NOMO-1 treated with DMSO at 0.1 percent for 48 hours (cell line): ENCODE data around the gene LRRC61.

Source experiments
- DNase-seq: peaks from one replicate; lab custom pipeline; 2025; ENCODE audit not compliant: unreplicated experiment; lab: John Stamatoyannopoulos, UW

LRRC61 gene

DNA sequence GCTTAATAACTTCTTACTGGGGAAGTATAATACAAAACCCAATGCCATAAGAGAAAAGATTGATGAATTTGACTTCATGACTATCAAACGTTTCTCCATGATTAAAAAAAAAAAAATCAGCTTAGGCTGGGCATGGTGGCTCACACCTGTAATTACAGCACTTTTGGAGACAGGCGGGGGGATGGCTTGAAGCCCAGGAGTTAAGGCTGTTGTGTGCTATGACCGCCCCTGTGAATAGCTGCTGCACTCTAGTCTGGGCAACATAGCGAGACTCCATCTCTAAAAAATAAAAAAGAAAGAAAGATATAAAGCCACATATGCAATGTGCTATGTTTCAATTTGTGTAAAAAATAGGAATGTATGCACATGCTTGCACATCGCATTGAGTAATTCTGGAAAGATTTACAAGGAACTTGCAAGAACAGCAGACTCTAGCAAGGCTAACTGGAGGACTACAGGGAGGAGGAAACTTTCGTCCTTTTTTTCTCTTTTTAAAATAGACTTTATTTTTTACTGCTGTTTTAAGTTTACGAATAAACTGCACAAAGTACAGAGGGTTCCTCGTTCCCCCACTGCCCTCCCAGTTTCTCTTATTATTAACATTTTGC lies 28.5 kb downstream of the LRRC61 start:
- DNase-seq, result no peak

GRCh38 chr7:150355666-150356059 lies 32.5 kb downstream of the LRRC61 start:
- no peak for DNase-seq

DNA sequence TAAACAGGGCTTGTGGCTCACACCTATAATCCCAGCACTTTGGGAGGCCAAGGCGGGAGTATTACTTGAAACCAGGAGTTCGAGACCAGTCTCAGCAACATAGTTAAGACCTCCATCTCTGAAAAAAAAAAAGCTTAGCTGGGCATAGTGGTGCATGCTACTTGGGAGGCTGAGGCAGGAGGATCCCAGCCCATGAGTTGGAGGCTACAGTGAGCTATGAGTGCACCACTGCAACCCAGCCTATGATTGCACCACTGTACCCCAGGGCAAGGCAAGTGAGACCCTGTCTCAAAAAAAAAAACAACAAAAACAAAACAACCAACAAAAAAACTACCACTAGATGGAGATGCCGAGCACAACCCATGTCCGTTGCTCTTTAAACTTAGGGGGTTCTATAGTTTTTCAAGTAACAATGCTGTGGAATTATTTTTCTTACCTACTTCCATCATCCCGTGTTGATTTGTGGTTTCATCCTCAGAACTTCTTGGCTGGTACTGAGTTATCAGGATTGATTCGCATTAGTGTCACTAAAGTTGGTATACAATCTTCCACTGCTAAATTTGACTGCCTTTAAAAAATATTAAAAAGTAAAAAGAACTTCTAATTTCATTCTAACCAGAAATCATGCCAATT lies 33.2 kb downstream of the LRRC61 start:
- no peak for DNase-seq

- DNase-seq, result no peak
These were observed 34.1 kb downstream of the LRRC61 start for GRCh38 chr7:150357270-150357669.

- DNase-seq, result no peak
These were observed 34.7 kb downstream of the LRRC61 start for GRCh38 chr7:150357771-150358427.

- DNase-seq, result no peak
These were observed 35.3 kb downstream of the LRRC61 start for GRCh38 chr7:150358433-150358832.

DNA sequence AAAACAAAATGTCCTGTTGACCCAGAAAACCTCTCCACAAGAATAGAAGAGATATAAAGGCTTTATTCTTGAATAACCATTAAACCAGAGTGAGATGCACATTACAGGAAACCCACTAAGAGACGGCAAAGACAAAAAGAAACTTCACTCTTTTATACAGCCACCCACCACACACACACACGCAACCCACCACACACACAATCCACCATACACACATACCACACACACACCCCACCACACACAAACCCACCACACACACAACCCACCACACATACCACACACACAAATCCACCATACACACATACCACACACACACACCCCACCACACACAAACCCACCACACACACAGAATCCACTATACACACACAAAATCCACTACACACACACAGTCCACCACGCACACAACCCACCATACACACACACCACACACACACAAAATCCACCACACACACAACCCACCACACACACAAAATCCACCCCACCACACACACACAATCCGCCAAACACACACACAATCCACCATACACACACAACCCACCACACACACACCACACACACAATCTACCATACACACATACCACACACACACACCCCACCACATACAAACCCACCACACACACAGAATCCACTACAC lies 36.0 kb downstream of the LRRC61 start:
- no peak for DNase-seq

DNA sequence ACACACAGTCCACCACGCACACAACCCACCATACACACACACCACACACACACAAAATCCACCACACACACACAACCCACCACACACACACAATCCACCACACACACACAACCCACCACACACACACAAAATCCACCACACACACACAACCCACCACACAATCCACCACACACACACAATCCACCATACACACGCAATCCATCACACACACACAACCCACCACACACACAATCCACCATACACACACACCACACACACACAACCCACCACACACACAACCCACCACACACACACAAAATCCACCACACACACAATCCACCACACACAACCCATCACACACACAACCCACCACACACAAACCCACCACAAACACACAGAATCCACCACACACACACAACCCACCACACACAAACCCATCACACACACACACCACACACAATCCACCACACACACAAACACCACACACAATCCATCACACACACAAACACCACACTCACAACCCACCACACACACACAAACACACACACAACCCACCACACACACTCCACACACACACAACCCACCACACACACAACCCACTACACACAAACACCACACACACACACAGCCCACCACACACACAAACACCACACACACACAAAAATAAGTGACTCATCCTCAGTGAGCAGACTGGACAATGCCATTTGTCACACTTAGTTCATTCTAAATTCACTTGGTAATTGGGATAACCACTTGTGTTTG lies 36.6 kb downstream of the LRRC61 start:
- DNase-seq, result no peak

DNA sequence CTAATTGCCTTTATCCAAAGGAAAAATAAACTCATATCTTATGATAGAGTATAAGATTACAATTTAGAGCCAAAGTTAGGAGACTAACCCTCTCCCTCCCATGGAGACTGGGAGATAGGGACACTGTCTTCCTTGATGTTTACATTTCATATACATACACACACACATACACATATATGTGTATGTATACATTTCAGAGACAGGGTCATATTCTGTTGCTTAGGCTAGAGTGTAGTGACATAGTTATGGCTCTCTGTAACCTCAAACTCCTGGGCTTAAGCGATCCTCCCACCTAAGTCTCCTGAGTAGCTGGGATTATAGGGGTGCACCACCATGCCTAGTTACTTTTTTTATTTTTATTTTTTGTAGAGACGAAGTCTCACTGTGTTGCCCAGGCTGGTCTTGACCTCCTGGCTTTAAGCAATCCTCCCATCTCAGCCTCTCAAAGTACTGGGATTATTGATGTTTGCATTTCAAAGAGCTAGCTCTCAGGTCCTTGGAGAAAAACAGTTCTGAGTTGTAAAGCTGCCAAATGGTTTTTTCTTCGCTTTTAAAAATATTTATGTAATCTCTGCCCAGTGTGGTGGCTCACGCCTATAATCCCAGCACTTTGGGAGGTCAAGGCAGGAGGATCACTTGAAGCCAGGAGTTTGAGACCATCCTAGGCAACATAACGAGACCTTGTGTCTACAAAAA lies 37.4 kb downstream of the LRRC61 start:
- DNase-seq, result no peak

DNA sequence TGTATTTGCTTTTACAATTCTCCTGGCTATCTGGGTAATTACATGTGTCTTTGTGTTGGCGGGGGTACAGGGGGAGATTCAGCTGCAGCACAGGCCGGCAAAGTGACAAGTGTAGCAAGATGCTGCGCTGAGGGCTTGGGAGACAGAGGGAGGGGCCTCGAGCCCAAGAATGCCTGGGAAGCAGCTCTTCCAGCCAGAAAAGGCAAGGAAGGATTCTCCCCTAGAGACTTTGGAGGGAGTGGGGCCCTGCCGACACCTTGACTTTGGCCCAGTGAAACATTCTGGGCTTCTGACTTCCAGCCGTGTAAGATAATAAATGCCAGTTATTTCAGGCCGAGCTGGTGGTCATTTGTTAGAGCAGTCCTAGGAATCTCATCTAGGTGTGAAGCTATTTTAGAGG lies 38.2 kb downstream of the LRRC61 start:
- DNase-seq, result no peak

- DNase-seq, result no peak
These were observed 38.9 kb downstream of the LRRC61 start for GRCh38 chr7:150361807-150362621.

GRCh38 chr7:150363370-150363769 lies 40.2 kb downstream of the LRRC61 start:
- no peak for DNase-seq

GRCh38 chr7:150363872-150364271 lies 40.7 kb downstream of the LRRC61 start:
- DNase-seq, result peak; percentile 62

GRCh38 chr7:150365194-150365593 lies 42.0 kb downstream of the LRRC61 start:
- DNase-seq, result no peak

DNA sequence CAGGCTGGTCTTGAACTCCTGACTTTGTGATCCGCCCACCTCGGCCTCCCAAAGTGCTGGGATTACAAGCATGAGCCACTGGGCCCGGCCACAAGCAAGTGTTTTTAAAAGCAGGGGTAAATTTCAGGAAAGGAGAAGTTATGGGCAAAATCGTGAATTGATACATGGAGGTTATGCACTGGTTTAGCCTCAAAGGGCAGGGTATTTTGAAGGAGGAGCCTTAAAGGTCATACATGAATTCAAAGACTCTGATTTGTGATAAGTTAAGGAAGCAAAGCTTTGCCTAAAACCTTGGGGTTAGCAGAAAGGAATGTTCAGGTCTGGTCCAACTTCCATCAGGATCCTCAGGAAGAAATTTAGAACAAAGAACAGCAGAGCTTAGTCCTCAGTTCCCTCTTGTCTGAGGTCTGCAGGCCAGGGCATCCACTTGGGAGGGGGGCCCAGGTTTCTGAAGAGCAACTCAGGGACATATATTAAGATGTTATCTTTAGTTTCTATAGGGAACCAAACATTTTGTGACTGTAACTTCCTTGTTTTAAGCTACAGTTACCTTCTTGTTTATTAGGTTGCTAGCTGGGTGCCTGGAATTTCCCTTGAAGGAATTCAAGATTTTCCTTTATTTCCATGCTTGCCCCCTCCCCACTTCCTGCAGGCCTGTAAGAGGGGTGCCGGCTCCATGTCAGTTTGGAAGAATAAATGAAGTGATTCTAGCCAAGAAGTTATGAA lies 42.7 kb downstream of the LRRC61 start:
- peak; percentile 74 for DNase-seq

GRCh38 chr7:150367677-150368095 lies 44.5 kb downstream of the LRRC61 start:
- no peak for DNase-seq

DNA sequence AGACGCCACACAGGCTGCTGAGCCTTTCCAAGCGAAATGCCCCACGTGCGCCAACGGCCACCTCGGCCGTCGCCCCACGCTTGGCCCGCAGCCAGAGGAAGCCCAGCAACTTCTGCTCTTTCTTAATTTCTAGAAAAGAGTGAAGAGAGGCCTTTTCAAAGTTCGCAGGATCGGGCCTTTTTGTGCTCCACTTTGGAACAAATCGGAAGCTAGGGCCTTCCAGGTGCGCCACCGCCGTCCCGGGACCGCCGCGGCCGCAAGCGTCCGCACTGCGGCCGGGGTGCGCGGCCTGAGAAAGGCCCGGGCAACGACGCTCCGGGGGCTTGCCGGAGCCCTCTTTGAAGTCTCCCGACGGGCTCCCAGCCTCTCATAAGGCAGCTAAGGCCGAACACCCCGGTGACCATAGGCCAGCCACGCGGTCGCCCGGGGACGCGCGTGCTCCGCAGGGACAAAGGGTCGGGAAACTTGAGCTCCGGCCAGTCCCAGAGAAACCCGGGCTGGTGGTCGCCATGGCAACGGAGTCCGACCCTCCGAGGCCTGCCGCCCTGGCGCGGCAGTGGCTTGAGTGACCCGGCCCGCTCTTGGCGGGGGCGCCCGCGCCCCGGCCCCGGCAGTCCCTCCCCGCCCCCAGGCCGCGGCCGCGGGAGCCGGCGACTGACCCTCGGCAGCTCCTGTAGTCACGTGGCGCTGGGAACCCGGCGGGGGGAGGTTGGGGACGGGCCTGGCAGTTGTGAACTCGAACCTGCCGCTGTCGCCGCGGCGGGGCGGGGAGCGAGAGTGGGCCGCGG lies 45.1 kb downstream of the LRRC61 start, which contains the start of gene REPIN1:
Gene REPIN1, plus strand, starts transcription at position 727 of the 788 bp plus-strand sequence. CDS start 890 bp downstream, outside the sequence.
- DNase-seq, result peak; percentile 60
